MM.1S (cell line): ENCODE data around the gene ATR.

Experiments
- DNase-seq: peaks from one replicate; pipeline ENCODE4 v3.0.0-alpha.2; 2015
- H2AFZ ChIP-seq: fragments of 300-600 bp; sonication (generic); 2 replicates; pipeline ENCODE4 v1.6.0; 2016; ENCODE audit warnings: antibody characterized with exemption, low read length
- H3F3A ChIP-seq: fragments of 300-600 bp; sonication (generic); 2 replicates; pipeline ENCODE4 v1.6.1; 2016; ENCODE audit warnings: mild to moderate bottlenecking, antibody characterized with exemption, low read length, moderate library complexity, mixed read lengths; ENCODE audit not compliant: insufficient read depth
- H3K27ac ChIP-seq: fragments of 300-600 bp; sonication (generic); 2 replicates; pipeline ENCODE4 v1.5.1; 2016; ENCODE audit warnings: mild to moderate bottlenecking, low read length
- H3K27me3 ChIP-seq: fragments of 300-600 bp; sonication (generic); replicated peaks from 2 replicates; pipeline ENCODE4 v1.6.0; 2016; ENCODE audit warnings: low read length; ENCODE audit not compliant: insufficient read depth
- H3K36me3 ChIP-seq: fragments of 300-600 bp; sonication (generic); replicated peaks from 2 replicates; pipeline ENCODE4 v1.6.1; 2016; ENCODE audit warnings: mild to moderate bottlenecking, low read length, mixed read lengths; ENCODE audit not compliant: insufficient read depth
- H3K4me1 ChIP-seq: fragments of 300-600 bp; sonication (generic); 2 replicates; pipeline ENCODE4 v1.6.1; 2016; ENCODE audit warnings: low read length, mixed read lengths
- H3K4me2 ChIP-seq: fragments of 300-600 bp; sonication (generic); 2 replicates; pipeline ENCODE4 v1.6.0; 2016; ENCODE audit warnings: low read depth, low read length
- H3K4me3 ChIP-seq: fragments of 300-600 bp; sonication (generic); 2 replicates; pipeline ENCODE4 v1.5.1; 2016; ENCODE audit warnings: low read length, mixed read lengths
- H3K79me2 ChIP-seq: fragments of 300-600 bp; sonication (generic); 2 replicates; pipeline ENCODE4 v1.6.1; 2016; ENCODE audit warnings: mixed run types, low read length, mixed read lengths
- H3K9ac ChIP-seq: fragments of 300-600 bp; sonication (generic); 2 replicates; pipeline ENCODE4 v1.6.1; 2016; ENCODE audit warnings: low read length, mixed read lengths
- H3K9me2 ChIP-seq: fragments of 300-600 bp; sonication (generic); replicated peaks from 2 replicates; pipeline ENCODE4 v1.6.1; 2016; ENCODE audit warnings: mild to moderate bottlenecking, low read length, mixed read lengths; ENCODE audit not compliant: insufficient read depth
- H3K9me3 ChIP-seq: fragments of 300-600 bp; sonication (generic); replicated peaks from 2 replicates; pipeline ENCODE4 v1.6.1; 2016; ENCODE audit warnings: mild to moderate bottlenecking, low read length, mixed read lengths; ENCODE audit not compliant: insufficient read depth
- H4K20me1 ChIP-seq: fragments of 300-600 bp; sonication (generic); 2 replicates; pipeline ENCODE4 v1.6.1; 2016; ENCODE audit warnings: mild to moderate bottlenecking, low read length, moderate library complexity, mixed read lengths; ENCODE audit not compliant: insufficient read depth
- CTCF ChIP-seq: fragments of 300-600 bp; sonication (generic); IDR thresholded peaks from 2 replicates; pipeline ENCODE4 v1.5.1; 2016; ENCODE audit warnings: antibody characterized with exemption, low read length, mixed read lengths
- EZH2 ChIP-seq: fragments of 300-600 bp; sonication (generic); optimal IDR thresholded peaks from 2 replicates; pipeline ENCODE3; 2017; ENCODE audit warnings: low read depth, mild to moderate bottlenecking, antibody characterized with exemption, low read length, mixed read lengths
- EZH2phosphoT487 ChIP-seq: fragments of 300-600 bp; sonication (generic); IDR thresholded peaks from 2 replicates; pipeline ENCODE4 v1.6.1; 2018; ENCODE audit warnings: antibody characterized with exemption, low read length

ATR gene

GRCh38 chr3:142468456-142468855 is 110.1 kb downstream of the ATR start:
- H3K4me2 ChIP-seq: no peak overlapping the region
- H3K79me2 ChIP-seq: no peaks in the 10 kb centered on the region
- H3K27me3 ChIP-seq: no peaks in the 10 kb centered on the region
- H3K4me1 ChIP-seq: no peaks in the 10 kb centered on the region
- H3K9ac ChIP-seq: no peak overlapping the region
- H2AFZ ChIP-seq: no peak overlapping the region
- no peak for TF ChIP-seq EZH2
- no peak for TF ChIP-seq EZH2phosphoT487
- TF ChIP-seq CTCF: no peak
- H4K20me1 ChIP-seq: no peaks in the 10 kb centered on the region
- no peak overlapping the region for H3K4me3 ChIP-seq
- no peak overlapping the region for H3K27ac ChIP-seq
- no peak for DNase-seq
- no peaks in the 10 kb centered on the region for H3K9me3 ChIP-seq
- no peaks in the 10 kb centered on the region for H3K9me2 ChIP-seq
- H3F3A ChIP-seq: no peaks in the 10 kb centered on the region
- H3K36me3 ChIP-seq: no peaks in the 10 kb centered on the region; the same call in 1 of the 2 replicates

- no peak overlapping the region for H3K4me3 ChIP-seq
- DNase-seq: no peak
- TF ChIP-seq EZH2: no peak
- no peak for TF ChIP-seq CTCF
- no peak for TF ChIP-seq EZH2phosphoT487
Observed at GRCh38 chr3:142467768-142468167, 110.8 kb downstream of the ATR start.

GRCh38 chr3:142460689-142461088 is 117.8 kb downstream of the ATR start:
- Histone ChIP-seq H3K79me2 (no peaks in the 10 kb centered on the region), H3K36me3 (peaks cover 4% of the 10 kb centered on the region; the same call in 1 of the 2 replicates), H3K9me3 (no peaks in the 10 kb centered on the region), H3K9ac (no peak overlapping the region), H3K4me2 (no peak overlapping the region), H3K27me3 (no peaks in the 10 kb centered on the region), H3F3A (no peaks in the 10 kb centered on the region), H3K9me2 (no peaks in the 10 kb centered on the region), H3K4me3 (no peak overlapping the region), H2AFZ (no peak overlapping the region), H3K27ac (no peak overlapping the region), H3K4me1 (no peaks in the 10 kb centered on the region), H4K20me1 (no peaks in the 10 kb centered on the region)
- TF ChIP-seq EZH2 (no peak), CTCF (no peak), EZH2phosphoT487 (no peak)
- DNase-seq: no peak

More at GRCh38 chr3:142467768-142468167, 110.8 kb downstream of the ATR start:
- no peak overlapping the region for H3K4me2 ChIP-seq
- H3K27ac ChIP-seq: no peak overlapping the region
- H3F3A ChIP-seq: no peaks in the 10 kb centered on the region
- H4K20me1 ChIP-seq: no peaks in the 10 kb centered on the region
- H3K36me3 ChIP-seq: no peaks in the 10 kb centered on the region; the same call in 1 of the 2 replicates
- H3K9ac ChIP-seq: no peak overlapping the region
- H3K27me3 ChIP-seq: no peaks in the 10 kb centered on the region
- H3K4me1 ChIP-seq: no peaks in the 10 kb centered on the region
- no peaks in the 10 kb centered on the region for H3K9me2 ChIP-seq
- no peaks in the 10 kb centered on the region for H3K79me2 ChIP-seq
- no peaks in the 10 kb centered on the region for H3K9me3 ChIP-seq
- no peak overlapping the region for H2AFZ ChIP-seq
